GM10847 (cell line): ENCODE measurements around the gene PATJ.

Experiments used
- POLR2A ChIP-seq: IDR thresholded peaks from 2 replicates; pipeline ENCODE4 v1.6.1; 2011; ENCODE audit not compliant: insufficient read length; ENCODE audit errors: extremely low read depth

Gene PATJ

DNA sequence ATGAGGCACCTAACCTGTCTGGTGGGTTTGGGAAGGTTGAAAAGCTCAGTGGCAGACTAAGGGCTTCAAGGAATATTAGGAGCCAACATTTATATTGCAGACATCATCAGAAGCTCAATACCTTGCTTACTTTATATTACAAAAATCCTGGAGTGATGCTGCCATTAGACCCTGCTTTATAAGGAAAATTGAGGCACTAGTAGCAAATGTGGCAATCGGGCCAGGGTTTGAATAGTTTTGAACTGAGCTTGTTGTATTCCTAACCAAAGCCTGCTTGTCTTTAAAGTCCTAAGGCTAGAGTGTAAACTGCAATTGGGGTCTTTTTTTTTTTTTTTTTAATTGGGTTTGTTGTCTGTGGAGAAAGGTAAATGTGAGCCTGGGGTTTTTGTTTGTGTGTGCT, 466.7 kb downstream of the PATJ start:
- no peak for TF ChIP-seq POLR2A

DNA sequence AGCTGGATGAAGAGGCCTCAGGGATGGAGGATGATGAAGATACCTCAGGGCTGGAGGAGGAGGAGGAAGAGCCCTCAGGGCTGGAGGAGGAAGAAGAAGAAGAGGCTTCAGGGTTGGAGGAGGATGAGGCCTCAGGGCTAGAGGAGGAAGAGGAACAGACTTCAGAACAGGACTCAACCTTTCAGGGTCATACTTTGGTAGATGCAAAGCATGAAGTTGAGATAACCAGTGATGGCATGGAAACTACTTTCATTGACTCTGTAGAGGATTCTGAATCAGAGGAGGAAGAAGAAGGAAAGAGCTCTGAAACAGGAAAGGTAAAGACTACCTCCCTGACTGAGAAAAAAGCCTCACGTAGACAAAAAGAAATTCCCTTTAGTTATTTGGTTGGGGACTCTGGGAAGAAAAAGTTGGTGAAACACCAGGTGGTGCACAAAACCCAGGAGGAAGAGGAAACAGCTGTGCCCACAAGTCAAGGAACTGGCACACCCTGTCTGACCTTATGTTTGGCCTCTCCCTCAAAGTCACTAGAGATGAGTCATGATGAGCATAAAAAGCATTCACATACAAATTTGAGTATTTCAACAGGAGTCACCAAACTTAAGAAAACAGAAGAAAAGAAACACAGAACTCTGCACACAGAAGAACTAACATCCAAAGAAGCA, 467.8 kb downstream of the PATJ start:
- no peak for TF ChIP-seq POLR2A

DNA sequence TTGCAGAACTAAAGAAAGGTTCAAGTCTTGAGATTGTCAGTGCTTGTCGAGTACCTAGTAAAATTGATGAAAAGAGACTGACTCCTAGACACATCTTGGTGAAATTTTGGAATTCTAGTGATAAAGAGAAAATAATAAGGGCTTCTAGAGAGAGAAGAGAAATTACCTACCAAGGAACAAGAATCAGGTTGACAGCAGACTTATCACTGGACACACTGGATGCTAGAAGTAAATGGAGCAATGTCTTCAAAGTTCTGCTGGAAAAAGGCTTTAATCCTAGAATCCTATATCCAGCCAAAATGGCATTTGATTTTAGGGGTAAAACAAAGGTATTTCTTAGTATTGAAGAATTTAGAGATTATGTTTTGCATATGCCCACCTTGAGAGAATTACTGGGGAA, 468.7 kb downstream of the PATJ start:
- TF ChIP-seq POLR2A, result no peak

DNA sequence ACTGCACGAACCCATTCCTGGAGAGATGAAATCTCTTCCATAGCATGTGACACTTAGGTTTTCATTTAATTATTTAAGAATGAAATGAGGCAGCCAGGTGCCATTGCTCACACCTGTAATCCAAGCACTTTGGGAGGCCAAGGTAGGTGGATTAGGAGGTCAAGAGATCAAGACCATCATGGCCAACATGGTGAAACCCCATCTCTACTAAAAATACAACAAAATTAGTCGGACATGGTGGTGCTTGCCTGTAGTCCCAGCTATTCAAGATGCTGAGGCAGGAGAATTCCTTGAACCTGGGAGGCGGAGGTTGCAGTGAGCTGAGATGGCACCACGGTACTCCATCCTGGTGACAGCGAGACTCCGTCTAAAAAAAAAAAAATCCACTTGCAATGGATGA, 470.1 kb downstream of the PATJ start:
- TF ChIP-seq POLR2A, result no peak

DNA sequence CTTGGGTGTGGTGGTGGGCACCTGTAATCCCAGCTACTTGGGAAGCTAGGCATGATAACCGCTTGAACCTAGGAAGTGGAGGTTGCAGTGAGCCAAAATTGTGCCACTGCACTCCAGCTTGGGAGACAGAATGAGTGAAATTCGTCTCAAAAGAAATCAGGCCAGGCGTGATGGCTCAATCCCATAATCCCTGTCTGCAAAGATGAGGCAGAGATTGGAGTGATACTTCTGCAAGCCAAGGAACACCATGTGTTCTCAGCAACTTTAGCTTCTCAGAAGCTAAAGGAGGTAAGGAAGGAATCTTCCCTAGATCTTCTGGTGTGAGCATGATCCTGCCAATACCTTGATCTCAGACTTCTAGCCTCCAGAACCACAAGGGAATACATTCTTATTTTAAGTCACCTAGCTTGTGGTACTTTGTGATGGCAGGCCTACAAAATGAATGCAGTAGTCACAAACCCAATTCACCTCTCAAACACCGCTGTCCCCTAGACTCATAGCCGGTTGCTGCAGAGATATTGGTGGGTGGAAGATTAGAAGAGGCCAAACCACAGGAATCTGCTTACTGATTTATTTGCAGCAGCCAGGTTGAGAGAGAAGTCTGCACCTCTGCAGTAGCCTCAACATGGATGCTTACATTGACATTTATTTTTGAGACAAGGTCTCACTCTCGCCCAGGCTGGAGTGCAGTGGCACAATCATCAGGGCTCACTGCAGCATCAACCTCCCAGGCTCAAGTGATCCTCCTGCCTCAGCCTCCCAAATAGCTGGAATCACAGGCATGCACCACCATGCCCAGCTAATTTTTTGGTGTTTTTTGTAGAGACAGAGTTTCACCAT, 471.0 kb downstream of the PATJ start:
- TF ChIP-seq POLR2A, result no peak

DNA sequence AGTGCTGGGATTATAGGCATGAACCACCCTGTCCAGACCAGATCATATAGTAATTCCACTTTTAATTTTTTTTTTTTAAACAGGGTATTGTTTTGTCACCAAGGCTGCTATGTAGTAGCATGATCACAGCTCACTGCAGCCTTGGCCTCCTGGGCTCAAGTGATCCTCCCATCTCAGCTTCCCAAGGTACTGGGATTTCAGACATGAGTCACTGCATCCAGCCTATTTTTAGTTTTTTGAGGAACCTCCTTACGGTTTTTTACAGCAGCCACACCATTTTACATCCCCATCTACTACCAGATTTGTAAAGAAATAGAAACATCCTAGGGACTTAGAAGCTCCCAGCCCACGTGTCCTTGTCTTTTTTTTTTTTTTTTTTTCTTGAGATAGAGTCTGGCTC, 476.3 kb downstream of the PATJ start:
- TF ChIP-seq POLR2A, result no peak

DNA sequence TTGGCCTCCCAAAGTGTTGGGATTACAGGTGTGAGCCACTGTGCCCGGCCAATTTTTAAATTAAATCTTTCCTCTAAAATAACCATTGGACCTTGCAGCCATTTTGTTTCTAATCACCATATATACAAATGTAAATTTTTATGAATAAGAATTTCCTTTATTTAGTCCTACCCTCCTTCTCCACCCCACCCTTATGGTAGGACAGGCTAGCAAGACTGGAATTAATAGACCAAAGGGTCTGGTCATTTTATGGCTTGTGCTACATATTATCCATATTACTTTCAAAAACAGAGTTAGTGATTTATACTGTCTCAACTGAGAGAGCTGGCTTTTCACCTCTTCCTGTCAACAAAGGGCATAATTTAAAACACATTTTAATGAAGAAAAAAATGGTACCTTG, 478.9 kb downstream of the PATJ start:
- TF ChIP-seq POLR2A, result no peak

DNA sequence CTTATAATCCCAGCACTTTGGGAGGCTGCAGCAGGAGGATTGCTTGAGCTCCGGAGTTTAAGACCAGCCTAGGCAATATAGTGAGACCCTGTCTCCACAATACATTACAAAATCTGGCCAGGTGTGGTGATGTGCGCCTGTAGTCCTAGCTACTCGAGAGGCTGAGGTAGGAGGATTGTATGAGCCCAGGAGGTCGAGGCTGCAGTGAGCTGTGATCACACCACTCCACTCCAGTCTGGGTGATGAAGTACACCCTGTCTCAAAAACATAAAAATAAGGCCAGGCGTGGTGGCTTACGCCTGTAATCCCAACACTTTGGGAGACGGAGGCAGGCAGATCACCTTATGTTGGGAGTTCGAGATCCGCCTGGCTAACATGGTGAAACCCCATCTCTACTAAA, 480.0 kb downstream of the PATJ start:
- no peak for TF ChIP-seq POLR2A

DNA sequence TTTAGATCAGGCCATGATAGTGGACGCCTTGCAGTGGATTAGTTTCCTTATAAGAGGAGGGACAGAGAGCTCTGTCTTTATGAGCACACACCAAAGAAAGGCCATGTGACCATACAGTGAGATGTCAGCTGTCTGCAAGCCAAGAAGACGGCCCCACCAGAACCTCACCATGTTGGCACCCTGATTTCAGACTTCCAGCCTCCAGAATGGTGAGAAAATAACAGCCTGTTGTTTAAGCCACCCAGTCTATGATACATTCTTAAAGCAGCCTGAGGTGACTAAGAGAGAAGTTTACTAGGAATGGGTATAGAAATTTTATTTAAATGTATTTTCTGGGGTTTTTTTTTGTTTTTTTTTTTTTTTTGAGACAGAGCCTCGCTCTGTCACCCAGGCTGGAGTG, 481.9 kb downstream of the PATJ start:
- TF ChIP-seq POLR2A, result no peak

DNA sequence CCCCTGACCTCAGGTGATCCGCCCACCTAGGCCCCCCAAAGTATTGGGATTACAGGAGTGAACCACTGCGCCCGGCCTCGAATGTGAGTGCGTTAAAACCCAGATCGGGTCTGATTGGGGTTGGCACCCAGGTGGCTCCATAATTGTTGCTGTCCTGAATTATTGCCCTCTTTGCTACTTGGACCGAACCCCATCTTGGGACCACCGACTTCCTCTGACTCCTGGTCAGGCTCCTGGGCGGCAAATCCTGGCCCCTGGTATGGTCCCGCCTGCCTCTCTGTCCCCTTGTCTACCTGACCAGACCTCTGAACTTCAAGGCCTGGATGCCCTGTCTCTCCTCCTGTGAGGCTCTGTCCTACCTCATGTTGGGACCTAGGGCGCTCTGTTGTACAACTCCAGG, 485.2 kb downstream of the PATJ start:
- TF ChIP-seq POLR2A, result no peak
